GM18507 (cell line): ENCODE measurements around the gene GAL.

Experiments
- DNase-seq: peaks from one replicate; pipeline ENCODE4 v3.0.0; 2011; ENCODE audit warnings: low read depth; ENCODE audit not compliant: insufficient read length; ENCODE audit errors: extremely low spot score
- FAIRE-seq: peaks from 2 replicates; lab custom pipeline; 2011; peaks lifted over from hg19 to GRCh38; lab: Jason Lieb, UNC

The GAL gene

GRCh38 chr11:68657021-68657780 lies 27.1 kb upstream of the GAL start:
- FAIRE-seq = no peak
- no peak for DNase-seq

- DNase-seq (no peak), FAIRE-seq (no peak)
Measured at GRCh38 chr11:68658097-68658496, 26.2 kb upstream of the GAL start.

GRCh38 chr11:68658661-68659060 lies 25.7 kb upstream of the GAL start:
- no peak for FAIRE-seq
- DNase-seq = no peak

- DNase-seq = no peak
Measured at GRCh38 chr11:68659158-68659921, 25.0 kb upstream of the GAL start.

GRCh38 chr11:68660066-68660810 lies 24.1 kb upstream of the GAL start:
- DNase-seq = no peak
- FAIRE-seq = no peak

More at GRCh38 chr11:68659158-68659921, 25.0 kb upstream of the GAL start:
- FAIRE-seq = no peak

- DNase-seq = no peak
- FAIRE-seq = no peak
Measured at GRCh38 chr11:68661014-68661413, 23.3 kb upstream of the GAL start.

GRCh38 chr11:68661697-68662603 lies 22.4 kb upstream of the GAL start:
- DNase-seq (no peak), FAIRE-seq (no peak)

GRCh38 chr11:68663482-68664010 lies 20.8 kb upstream of the GAL start:
- FAIRE-seq (no peak), DNase-seq (no peak)

- DNase-seq (no peak), FAIRE-seq (no peak)
Measured at GRCh38 chr11:68664141-68664540, 20.2 kb upstream of the GAL start.

GRCh38 chr11:68664906-68665305 lies 19.4 kb upstream of the GAL start:
- no peak for FAIRE-seq
- DNase-seq = no peak

GRCh38 chr11:68665436-68665835 lies 18.9 kb upstream of the GAL start:
- DNase-seq (no peak), FAIRE-seq (no peak)

- FAIRE-seq = no peak
Measured at GRCh38 chr11:68666849-68667248, 17.5 kb upstream of the GAL start.

GRCh38 chr11:68667511-68668500 lies 16.5 kb upstream of the GAL start:
- no peak for DNase-seq
- FAIRE-seq = no peak

More at GRCh38 chr11:68666849-68667248, 17.5 kb upstream of the GAL start:
- no peak for DNase-seq

- FAIRE-seq = no peak
- DNase-seq = no peak
Measured at GRCh38 chr11:68669301-68670090, 14.8 kb upstream of the GAL start.

- DNase-seq (no peak), FAIRE-seq (no peak)
Measured at GRCh38 chr11:68670208-68670992, 13.9 kb upstream of the GAL start.

GRCh38 chr11:68673306-68673945 lies 10.9 kb upstream of the GAL start:
- FAIRE-seq (no peak), DNase-seq (no peak)
